Activated T-cell treated with anti-CD3 and anti-CD28 coated beads, Interleukin-2, amount 50 U/mL, for 4 hours (primary cell): ENCODE measurements around the gene RALGPS2. TPM values are rescaled to one million over a fixed set of nuclear protein-coding genes. Genes with fewer than 3 reads are reported as not detected.
"Not testable (repeated sequence)": the region's sequence is repeated elsewhere in the genome, so short reads cannot be mapped to it uniquely, and the experiment has no call there.

Experiments
- ATAC-seq, 2 donors: fragments of 200-7000 bp; cut with Tn5 transposase; one replicate each; pipeline ENCODE4 v1.10.0; 2021
- DNase-seq: peaks from one replicate; pipeline ENCODE4 v3.0.0-alpha.2; 2020
- H3K27me3 Mint-ChIP-seq: one replicate; pipeline ENCODE4 v1.8.0; 2021; ENCODE audit warnings: low read depth, mixed read lengths
- H3K36me3 Mint-ChIP-seq: one replicate; pipeline ENCODE4 v1.8.0; 2022; ENCODE audit warnings: mixed read lengths; ENCODE audit not compliant: insufficient read depth
- H3K4me1 Mint-ChIP-seq: one replicate; pipeline ENCODE4 v1.8.0; 2021; ENCODE audit warnings: low read depth, mixed read lengths
- H3K4me3 Mint-ChIP-seq: one replicate; pipeline ENCODE4 v1.8.0; 2021; ENCODE audit warnings: mild to moderate bottlenecking, moderate library complexity, mixed read lengths
- H3K9me3 Mint-ChIP-seq: one replicate; pipeline ENCODE4 v1.8.0; 2021; ENCODE audit warnings: mixed read lengths
- total RNA-seq, 3 donors: library from RNA; stranded (reverse); gene quantifications; one replicate each; pipeline ENCODE4 v1.2.1, GENCODE V29; 2021

RALGPS2 gene
- total RNA-seq, 3 donors from 2014 or later, result 1.1 to 2.2 (median 1.8) TPM

DNA sequence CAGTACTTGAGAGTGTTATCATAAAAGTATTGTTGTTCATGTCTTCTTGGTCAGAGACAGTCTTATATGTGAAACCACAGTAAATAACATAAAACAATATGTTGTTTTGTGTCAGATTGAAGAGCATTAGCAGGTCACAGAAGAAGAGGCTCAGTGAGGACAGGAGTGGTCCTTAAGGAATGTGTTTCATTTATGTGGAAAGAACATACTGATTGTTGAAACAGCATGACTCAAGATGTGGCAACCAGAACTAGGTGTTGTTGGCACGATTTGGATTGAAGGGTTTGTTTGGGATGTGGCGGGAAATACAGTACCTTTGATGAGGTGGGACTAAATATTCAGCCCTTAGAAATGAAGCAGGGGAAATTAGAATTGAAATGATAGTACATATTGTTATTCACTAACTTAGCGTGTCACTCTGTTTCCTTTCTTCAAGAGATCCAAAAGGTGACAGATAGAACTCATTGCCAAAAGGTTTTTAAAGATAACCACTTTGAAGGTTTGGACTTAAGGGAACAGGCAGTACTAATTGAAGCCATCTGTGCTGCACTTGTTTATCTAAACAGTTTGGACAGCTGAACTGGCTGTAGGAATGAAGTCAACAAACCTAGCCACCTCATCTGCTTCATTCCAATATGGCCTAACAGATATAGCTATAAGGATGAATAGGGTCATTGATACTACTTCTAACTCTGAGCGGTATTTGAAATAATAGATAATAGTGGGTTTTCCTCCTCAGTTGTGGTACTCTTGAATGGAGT, 14.4 kb downstream of the RALGPS2 start:
- Mint-ChIP-seq H3K27me3 (no peaks in the 10 kb centered on the region), H3K36me3 (peaks cover 29% of the 10 kb centered on the region)
- no peak for ATAC-seq

GRCh38 chr1:178740491-178740890, 15.4 kb downstream of the RALGPS2 start:
- Mint-ChIP-seq H3K36me3 (peaks cover 26% of the 10 kb centered on the region), H3K9me3 (no peaks in the 10 kb centered on the region), H3K4me3 (no peak overlapping the region), H3K4me1 (no peaks in the 10 kb centered on the region), H3K27me3 (no peaks in the 10 kb centered on the region)
- DNase-seq (no peak), ATAC-seq (no peak)

More for the DNA sequence above, 14.4 kb downstream of the RALGPS2 start:
- no peak for DNase-seq
- H3K4me1 Mint-ChIP-seq, result peaks cover 3% of the 10 kb centered on the region
- no peak overlapping the region for H3K4me3 Mint-ChIP-seq
- no peaks in the 10 kb centered on the region for H3K9me3 Mint-ChIP-seq

- ATAC-seq (no peak), DNase-seq (no peak)
- Mint-ChIP-seq H3K27me3 (no peaks in the 10 kb centered on the region), H3K4me3 (no peak overlapping the region), H3K9me3 (no peaks in the 10 kb centered on the region), H3K36me3 (peaks cover 26% of the 10 kb centered on the region), H3K4me1 (no peaks in the 10 kb centered on the region)
Measured at GRCh38 chr1:178740924-178741323, 15.9 kb downstream of the RALGPS2 start.

DNA sequence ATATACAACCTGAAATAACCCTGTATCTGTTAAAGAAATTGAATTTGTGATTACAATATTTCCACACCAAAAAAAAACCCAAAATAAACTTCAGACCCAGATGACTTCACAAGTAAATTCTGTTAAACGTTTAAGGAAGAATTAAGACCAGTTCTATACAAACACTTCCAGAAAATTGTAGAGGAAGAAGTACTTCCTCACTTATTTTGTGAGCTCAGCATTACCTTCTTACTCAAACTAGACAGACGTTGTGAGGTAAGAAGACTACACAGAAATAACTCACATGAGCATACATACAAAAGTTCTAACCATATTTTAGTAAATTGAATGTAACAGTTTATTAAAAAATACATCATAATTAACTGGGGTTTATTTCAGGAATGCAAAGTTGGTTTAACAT, 18.8 kb downstream of the RALGPS2 start:
- Mint-ChIP-seq H3K27me3 (no peaks in the 10 kb centered on the region), H3K9me3 (no peaks in the 10 kb centered on the region), H3K4me1 (no peaks in the 10 kb centered on the region), H3K36me3 (peaks cover 23% of the 10 kb centered on the region), H3K4me3 (no peak overlapping the region)
- ATAC-seq (no peak), DNase-seq (no peak)

DNA sequence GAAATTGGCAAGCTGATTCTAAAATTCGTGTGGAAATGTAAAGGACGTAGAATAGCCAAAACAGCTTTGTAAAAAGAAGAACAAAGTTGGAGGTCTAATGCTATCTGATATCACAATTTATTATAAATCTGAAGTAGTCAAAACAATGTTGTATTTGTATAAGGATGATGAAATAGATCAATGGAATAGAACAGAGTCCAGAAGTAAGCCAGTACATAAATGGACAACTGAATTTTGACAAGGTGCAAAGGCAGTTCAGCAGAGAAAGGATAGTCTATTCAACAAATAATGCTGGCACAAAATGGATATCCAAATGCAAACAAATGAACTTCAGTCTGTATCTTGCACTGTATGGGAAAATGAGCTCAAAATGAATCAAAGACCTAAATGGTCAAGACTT, 20.2 kb downstream of the RALGPS2 start:
- Mint-ChIP-seq H3K4me3 (no peak overlapping the region), H3K4me1 (no peaks in the 10 kb centered on the region), H3K36me3 (peaks cover 18% of the 10 kb centered on the region), H3K9me3 (no peaks in the 10 kb centered on the region), H3K27me3 (no peaks in the 10 kb centered on the region)
- DNase-seq, result no peak
- no peak for ATAC-seq

- no peak for ATAC-seq
- H3K36me3 Mint-ChIP-seq, result peaks cover 15% of the 10 kb centered on the region
- no peak overlapping the region for H3K4me3 Mint-ChIP-seq
Measured at GRCh38 chr1:178746345-178746744, 21.3 kb downstream of the RALGPS2 start.

GRCh38 chr1:178747361-178747760, 22.3 kb downstream of the RALGPS2 start:
- DNase-seq, H3K9me3 Mint-ChIP-seq, H3K4me1 Mint-ChIP-seq, H3K36me3 Mint-ChIP-seq, H3K27me3 Mint-ChIP-seq, H3K4me3 Mint-ChIP-seq, ATAC-seq: not testable (repeated sequence)

More at GRCh38 chr1:178746345-178746744, 21.3 kb downstream of the RALGPS2 start:
- DNase-seq, result no peak
- Mint-ChIP-seq H3K27me3 (no peaks in the 10 kb centered on the region), H3K9me3 (no peaks in the 10 kb centered on the region), H3K4me1 (no peaks in the 10 kb centered on the region)

- Mint-ChIP-seq H3K9me3 (no peaks in the 10 kb centered on the region), H3K4me3 (no peak overlapping the region)
- no peak for ATAC-seq
Measured at GRCh38 chr1:178749581-178750166, 24.6 kb downstream of the RALGPS2 start.

DNA sequence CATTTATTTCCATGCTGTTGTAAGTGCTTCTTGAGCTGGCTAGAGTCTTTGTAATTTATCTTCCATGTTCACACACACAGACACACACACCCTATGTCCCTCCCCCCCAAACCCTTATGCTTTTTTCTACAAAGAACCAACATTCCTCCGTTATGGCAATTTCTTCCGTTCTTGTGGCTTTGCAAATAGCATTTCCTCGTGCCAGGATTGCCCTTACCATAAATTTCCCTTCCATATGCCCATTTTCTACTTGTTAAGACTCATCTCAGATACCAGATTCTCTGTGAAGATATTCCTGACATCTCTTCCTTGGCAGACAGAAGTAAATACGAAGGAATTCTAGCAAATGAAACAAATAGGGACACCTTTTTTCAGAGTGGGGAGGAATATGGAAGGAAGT, 26.0 kb downstream of the RALGPS2 start:
- no peak for DNase-seq
- H3K27me3 Mint-ChIP-seq, result peaks cover 2% of the 10 kb centered on the region
- no peaks in the 10 kb centered on the region for H3K4me1 Mint-ChIP-seq
- no peak overlapping the region for H3K4me3 Mint-ChIP-seq
- peaks cover 9% of the 10 kb centered on the region for H3K9me3 Mint-ChIP-seq
- no peak for ATAC-seq
- H3K36me3 Mint-ChIP-seq, result peaks cover 1% of the 10 kb centered on the region

More at GRCh38 chr1:178749581-178750166, 24.6 kb downstream of the RALGPS2 start:
- no peaks in the 10 kb centered on the region for H3K4me1 Mint-ChIP-seq
- no peak for DNase-seq
- H3K27me3 Mint-ChIP-seq, result peaks cover 2% of the 10 kb centered on the region
- H3K36me3 Mint-ChIP-seq, result no peaks in the 10 kb centered on the region

DNA sequence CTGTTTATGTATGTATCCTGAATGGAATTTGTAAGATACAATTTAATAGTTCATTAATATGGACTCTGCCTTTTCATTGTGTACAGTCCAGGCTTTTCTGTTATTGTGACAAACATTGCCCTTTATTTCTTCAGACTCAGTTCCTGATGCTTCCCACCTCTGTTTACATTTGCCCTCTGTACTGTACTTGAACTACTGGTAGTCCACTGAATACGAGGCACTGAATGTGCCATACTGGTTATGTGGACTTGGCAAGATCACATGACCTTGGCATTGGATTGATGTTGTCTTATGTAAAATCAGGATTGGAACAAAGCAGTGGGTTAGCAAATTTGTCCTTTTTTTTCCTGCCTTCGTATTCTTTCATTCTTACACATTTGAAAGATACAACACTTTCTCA, 27.8 kb downstream of the RALGPS2 start:
- Mint-ChIP-seq H3K4me3 (no peak overlapping the region), H3K9me3 (peaks cover 13% of the 10 kb centered on the region), H3K4me1 (no peaks in the 10 kb centered on the region), H3K27me3 (peaks cover 2% of the 10 kb centered on the region), H3K36me3 (peaks cover 1% of the 10 kb centered on the region)
- DNase-seq (no peak), ATAC-seq (no peak)

DNA sequence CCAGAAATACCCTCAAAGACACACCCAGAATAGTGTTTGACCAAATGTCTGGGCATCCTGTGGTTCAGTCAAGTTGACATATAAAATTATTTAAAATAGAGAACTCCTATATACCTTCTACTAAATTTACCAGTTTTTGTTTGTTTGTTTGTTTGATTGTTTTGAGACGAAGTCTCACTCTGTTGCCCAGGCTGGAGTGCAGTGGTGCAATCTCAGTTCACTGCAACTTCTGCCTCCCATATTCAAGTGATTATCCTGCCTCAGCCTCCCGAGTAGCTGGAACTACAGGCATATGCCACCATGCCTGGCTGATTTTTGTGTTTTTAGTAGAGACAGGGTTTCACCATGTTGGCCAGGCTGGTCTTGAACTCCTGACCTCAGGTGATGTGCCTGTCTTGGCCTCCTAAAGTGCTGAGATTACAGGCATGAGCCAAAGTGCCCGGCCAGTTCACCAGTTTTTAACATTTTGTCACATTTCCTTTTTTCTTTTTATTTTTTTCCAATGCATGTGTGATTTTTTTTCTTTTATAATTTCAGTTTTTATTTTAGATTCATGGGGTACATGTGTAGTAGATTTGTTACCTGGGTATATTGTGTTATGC, 29.7 kb downstream of the RALGPS2 start:
- not testable (repeated sequence) for ATAC-seq, H3K4me3 Mint-ChIP-seq, H3K36me3 Mint-ChIP-seq, DNase-seq, H3K4me1 Mint-ChIP-seq, H3K27me3 Mint-ChIP-seq
- H3K9me3 Mint-ChIP-seq, result peaks cover 18% of the 10 kb centered on the region

DNA sequence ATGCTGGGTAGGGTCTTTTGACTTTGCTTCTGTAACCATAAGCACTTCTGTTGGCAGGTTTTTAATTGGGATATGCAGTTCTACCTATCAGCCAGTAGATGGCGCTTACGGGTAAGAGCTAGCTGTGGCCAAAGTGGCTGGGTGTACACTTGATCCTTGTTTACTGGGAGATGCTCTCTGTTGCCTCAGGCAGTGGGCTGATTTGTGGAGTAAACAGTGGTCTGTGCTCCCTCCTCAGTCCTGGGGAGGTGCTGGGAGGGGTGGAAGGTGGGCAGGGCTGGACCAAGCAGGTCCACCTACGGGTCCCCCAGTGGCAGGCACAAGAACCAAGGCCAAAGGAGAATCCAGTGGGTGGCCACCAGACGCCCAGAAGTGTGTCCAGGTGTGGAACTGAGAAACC, 43.4 kb downstream of the RALGPS2 start:
- H3K4me3 Mint-ChIP-seq, result no peak overlapping the region
- peaks cover 24% of the 10 kb centered on the region for H3K36me3 Mint-ChIP-seq
- ATAC-seq (peak; percentile 43 to 58), DNase-seq (no peak)
- peaks cover 1% of the 10 kb centered on the region for H3K4me1 Mint-ChIP-seq
- peaks cover 17% of the 10 kb centered on the region for H3K9me3 Mint-ChIP-seq
- H3K27me3 Mint-ChIP-seq, result no peaks in the 10 kb centered on the region

DNA sequence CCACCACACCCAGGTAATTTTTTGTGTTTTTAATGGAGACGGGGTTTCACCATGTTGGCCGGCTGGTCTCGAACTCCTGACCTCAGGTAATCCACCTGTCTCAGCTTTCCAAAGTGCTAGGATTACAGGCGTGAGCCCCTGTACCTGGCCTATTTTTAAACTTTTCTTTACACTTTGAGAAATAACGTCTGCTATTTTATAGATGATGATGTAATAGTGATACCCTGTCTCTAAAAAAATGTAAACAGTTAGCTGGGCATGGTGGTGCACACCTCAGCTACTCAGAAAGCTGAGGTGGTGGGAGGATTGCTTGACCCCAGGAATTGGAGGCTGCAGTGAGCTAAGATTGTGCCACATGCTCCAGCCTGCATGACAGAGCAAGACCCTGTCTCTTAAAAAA, 47.9 kb downstream of the RALGPS2 start:
- Mint-ChIP-seq H3K9me3 (no peaks in the 10 kb centered on the region), H3K4me1 (peaks cover under 1% of the 10 kb centered on the region), H3K4me3 (no peak overlapping the region), H3K36me3 (peaks cover 11% of the 10 kb centered on the region), H3K27me3 (no peaks in the 10 kb centered on the region)
- DNase-seq, result no peak
- no peak for ATAC-seq

- H3K36me3 Mint-ChIP-seq, result peaks cover 7% of the 10 kb centered on the region
- no peak for ATAC-seq
- no peaks in the 10 kb centered on the region for H3K27me3 Mint-ChIP-seq
- H3K9me3 Mint-ChIP-seq, result no peaks in the 10 kb centered on the region
- H3K4me3 Mint-ChIP-seq, result no peak overlapping the region
- DNase-seq, result no peak
- no peaks in the 10 kb centered on the region for H3K4me1 Mint-ChIP-seq
Measured at GRCh38 chr1:178774263-178774662, 49.2 kb downstream of the RALGPS2 start.

DNA sequence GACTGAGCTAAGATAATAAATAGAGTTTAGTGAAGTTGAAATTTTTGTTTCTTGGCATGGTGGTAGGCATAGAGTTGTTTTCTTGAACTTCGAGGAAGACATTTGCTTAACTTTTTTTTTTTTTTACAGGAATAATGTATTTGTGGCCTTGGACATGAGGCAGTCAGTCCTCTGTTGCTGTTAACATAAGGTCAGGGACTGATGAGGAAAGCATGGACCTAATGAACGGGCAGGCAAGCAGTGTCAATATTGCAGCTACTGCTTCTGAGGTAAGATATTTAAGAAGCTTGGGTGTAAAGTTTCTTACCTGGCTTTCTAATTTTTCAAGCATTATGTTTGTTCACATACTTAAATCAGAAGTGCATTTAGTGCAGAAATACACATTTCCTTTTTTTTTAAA, 51.5 kb downstream of the RALGPS2 start:
- no peak for ATAC-seq
- Mint-ChIP-seq H3K4me1 (no peaks in the 10 kb centered on the region), H3K9me3 (no peaks in the 10 kb centered on the region), H3K36me3 (peaks cover 7% of the 10 kb centered on the region), H3K4me3 (no peak overlapping the region), H3K27me3 (no peaks in the 10 kb centered on the region)
- no peak for DNase-seq
